Pulmonary artery endothelial cell (primary cell): ENCODE results near the gene MZB1. TPM values are rescaled to one million over a fixed set of nuclear protein-coding genes. Genes with fewer than 3 reads are reported as not detected.
"Not testable (repeated sequence)": the region's sequence is repeated elsewhere in the genome, so short reads cannot be mapped to it uniquely, and the experiment has no call there.

Source experiments
- DNase-seq: peaks from one replicate; pipeline ENCODE4 v3.0.0-alpha.2; 2011; ENCODE audit warnings: low read depth, low spot score
- total RNA-seq: library from RNA; depleted of rRNA; stranded (reverse); fragments of >200 nt; gene quantifications from 2 replicates; pipeline ENCODE4 v1.2.3, GENCODE V29; 2014

The MZB1 gene
- total RNA-seq, 1 donor from 2014 or later = not detected

- no peak for DNase-seq
These were observed 21.5 kb upstream of the MZB1 start for GRCh38 chr5:139410993-139411828.

GRCh38 chr5:139410121-139410992 is 20.6 kb upstream of the MZB1 start:
- no peak for DNase-seq

GRCh38 chr5:139409116-139409515 is 19.4 kb upstream of the MZB1 start:
- not testable (repeated sequence) for DNase-seq

DNA sequence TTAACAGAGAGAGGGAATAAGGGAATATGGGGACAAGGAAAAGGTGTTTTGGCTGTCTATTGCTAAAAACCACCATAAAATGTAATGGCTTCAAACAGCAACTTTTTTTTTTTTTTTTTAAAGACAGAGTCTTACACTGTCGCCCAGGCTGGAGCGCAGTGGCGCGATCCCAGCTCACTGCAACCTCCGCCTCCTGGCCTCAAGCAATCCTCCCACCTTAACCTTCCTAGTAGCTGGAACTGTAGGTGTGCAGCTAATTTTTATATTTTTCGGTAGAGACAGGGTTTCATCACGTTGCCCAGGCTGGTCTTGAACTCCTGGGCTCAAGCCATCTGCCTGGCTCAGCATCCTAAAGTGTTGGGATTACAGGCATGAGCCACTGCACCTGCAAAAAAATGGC is 18.5 kb upstream of the MZB1 start:
- DNase-seq = no peak

DNA sequence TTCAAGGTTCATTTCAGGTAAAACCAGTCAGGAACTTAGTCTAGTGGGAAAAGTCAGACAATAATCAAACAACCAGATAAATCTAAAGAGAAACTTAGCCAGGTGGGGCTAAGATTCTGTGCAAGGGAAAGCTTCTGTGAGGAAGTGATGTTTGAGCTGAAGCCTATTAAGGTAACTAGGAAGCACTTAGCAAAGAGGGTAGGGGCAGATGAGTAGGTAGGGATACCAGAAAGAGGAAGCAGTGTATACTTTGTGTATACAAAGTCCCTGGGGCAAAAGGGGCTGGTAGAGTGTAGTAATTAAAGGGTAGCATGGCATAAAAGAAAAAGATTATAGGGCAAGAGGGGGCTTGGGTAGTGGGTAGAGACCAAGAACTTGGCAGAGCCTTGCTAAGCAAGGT is 17.8 kb upstream of the MZB1 start:
- no peak for DNase-seq

GRCh38 chr5:139406963-139407362 is 17.2 kb upstream of the MZB1 start:
- no peak for DNase-seq

DNA sequence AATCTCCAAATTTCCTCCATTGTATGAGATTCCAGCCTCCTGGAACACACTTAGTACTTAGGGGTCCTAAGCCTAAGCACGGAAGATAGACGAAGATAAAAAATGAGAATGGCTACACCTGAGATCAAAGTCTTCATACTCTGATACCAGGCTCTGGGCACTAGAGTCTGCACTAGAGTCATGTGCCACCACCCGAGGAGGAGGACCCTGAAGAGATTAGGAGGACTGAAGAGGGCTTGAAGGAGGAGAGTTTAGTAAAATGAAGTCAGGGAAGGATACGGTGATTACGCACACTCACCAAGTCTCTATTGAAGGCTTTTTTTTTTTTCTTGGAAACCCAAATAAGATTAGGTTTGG is 14.7 kb upstream of the MZB1 start:
- DNase-seq = no peak

DNA sequence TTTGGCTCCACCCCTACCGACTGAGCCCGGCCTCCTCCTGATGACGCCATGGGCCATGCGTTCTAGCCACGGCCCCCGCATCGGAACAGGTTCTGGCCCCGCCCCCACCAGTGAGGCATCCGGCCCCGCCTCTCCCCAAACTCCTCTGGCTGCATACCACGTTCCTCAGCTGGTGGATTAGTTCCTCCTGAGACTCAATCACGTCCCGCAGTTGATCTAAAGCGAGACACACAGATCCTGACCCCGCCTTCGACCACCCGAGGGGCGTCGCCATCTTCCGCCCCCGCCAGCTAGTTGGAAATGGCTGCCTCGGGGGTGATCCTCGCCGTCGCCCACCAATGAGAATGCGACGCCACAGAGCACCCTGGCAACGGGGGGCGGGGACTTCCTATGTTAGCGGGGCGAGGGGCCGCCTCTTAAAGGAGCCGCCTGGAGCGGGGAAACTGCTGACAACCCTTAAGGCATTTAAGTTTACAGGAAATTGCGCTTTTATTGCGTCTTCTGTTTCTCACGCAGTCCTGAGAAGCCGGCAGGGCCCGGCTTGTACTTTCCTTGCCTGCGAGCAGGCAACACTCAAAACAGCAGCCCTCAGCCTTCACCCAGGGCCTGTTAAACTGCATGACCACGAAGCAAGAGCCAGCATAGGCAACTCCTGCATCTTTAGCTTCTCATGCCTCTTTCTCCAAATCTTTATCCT is 14.2 kb upstream of the MZB1 start, which contains the start of gene SPATA24:
Gene SPATA24, minus strand, starts transcription at position 303 of the 697 bp plus-strand sequence. Its CDS starts 29 bp downstream, at position 274.
- peak; percentile 89 for DNase-seq

GRCh38 chr5:139403418-139403786 is 13.7 kb upstream of the MZB1 start:
- no peak for DNase-seq

DNA sequence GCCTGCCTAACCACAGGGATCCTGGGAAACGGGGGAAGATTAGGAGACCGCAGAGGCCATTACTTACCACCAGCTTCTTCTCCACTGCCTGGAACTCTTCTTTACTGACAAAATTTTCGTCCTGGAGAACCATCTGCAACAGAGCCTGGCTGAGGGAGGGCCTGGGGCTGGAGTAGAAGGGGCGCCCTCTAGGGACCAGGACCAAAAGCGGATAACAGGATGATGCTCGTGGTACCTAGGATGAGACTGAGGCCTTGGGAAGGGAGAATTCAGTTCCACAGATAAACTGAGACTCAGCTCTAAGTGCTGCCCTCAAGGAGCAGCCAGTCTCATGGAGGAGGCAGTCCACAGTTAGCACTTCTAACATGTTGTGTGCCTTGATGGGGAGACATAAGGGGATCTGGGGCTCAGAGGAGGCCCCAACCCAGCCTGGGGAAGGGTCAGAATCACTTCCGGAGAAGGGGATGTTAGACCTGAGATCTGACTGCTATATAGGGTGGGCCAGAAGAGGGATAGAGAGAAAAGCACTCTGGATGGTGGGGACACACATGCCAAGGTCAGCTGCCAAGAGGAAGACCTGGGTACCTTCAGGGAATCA is 12.9 kb upstream of the MZB1 start:
- no peak for DNase-seq

DNA sequence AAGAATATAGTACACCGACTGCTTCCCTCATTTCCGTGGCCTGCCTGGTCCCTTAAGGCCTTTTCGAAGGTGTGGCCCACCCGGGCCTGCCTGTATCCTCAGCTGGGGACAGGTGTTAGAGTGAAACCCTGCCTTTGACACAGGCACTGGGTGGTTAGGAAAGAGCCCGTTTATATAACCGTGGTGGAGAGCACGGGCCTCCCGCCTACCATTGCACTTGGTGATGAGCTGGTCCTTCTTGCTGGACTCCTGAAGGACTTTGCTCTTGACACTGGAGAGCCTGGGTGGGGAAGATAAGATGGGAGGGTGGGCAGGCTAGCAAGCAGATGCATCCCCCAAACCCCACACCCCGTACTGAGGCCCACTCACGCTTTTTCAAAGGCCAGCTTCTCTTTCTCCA is 11.8 kb upstream of the MZB1 start:
- no peak for DNase-seq

DNA sequence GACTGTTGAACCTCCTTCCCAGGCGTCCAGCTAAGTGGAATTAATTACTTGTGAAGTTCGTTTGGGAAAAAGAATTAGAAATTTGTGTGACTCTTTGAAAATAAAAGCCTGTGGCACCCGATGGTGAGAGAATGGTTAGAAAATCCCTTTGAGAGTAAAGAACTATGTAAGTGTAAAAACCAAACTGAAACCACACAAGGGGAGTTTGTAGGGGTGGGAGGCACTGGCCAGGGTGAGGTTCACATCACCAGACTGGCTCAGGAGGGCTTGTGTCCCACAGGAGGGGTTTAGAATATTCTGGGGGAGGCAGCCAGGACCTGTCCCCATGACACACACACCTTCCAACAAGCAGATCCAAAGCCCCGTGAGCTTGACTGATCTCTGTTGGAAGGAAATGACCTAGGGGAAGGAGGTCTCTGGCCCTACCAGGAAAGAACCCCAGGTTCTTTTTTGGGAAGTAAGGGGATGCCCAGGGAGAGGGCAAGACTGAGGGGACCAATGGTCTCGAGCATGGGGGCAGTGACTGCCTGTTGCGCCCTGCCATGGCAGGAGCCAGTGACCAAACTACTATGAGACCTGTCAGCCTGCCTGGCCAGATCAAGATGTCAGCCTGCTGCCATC is 9.9 kb upstream of the MZB1 start:
- no peak for DNase-seq

- no peak for DNase-seq
These were observed 8.2 kb upstream of the MZB1 start for GRCh38 chr5:139397921-139398320.

- DNase-seq = no peak
These were observed 7.0 kb upstream of the MZB1 start for GRCh38 chr5:139396691-139397090.

GRCh38 chr5:139395844-139396640 is 6.3 kb upstream of the MZB1 start:
- no peak for DNase-seq

DNA sequence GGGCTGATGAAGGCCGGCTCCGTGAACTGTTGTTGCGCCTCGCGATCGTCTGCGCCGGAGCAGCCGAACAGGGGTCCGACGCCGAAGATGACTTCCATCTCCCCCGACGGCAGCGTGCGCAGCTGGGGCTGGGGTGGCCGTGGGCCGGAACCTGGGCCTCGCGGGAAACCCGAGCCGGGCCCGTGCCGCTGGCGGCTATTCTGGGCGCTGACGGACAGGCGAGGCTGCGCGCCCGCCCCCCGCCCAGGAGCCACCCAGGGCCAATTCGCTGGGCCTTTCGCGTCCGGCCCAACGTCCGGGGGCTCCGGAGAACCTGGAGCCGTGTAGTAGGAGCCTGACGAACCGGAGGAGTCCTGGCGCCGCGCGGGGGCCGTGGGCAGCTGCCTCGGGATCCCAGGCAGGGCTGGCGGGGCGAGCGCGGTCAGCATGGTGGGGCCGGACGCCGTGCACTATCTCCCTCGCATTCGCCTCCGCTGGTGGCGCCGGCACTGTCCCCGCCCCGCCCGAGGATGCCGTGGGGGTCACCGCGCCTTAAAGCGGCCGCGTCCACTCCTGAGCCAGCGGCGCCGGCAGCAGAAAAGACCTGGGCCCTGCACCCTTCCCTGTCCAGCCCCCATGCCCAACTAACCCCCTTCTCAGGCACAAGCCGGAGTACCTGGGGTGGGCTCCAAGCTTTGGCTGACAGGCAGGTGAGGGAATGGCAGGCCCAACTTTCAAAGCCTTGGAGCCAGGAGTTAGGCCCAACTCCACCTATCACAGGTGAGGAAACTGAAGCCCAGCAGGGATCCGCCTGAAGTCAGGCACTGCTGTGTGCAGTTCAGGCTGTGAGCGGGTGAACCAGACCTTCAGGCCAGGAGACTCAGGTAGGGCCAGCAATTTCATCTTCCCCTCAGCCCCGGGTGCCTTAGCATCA is 5.2 kb upstream of the MZB1 start, which contains the start of gene PROB1:
Gene PROB1, minus strand, starts transcription at position 451 of the 913 bp plus-strand sequence. Its CDS starts 23 bp downstream, at position 428.
- no peak for DNase-seq

GRCh38 chr5:139394123-139394653 is 4.5 kb upstream of the MZB1 start:
- no peak for DNase-seq

DNA sequence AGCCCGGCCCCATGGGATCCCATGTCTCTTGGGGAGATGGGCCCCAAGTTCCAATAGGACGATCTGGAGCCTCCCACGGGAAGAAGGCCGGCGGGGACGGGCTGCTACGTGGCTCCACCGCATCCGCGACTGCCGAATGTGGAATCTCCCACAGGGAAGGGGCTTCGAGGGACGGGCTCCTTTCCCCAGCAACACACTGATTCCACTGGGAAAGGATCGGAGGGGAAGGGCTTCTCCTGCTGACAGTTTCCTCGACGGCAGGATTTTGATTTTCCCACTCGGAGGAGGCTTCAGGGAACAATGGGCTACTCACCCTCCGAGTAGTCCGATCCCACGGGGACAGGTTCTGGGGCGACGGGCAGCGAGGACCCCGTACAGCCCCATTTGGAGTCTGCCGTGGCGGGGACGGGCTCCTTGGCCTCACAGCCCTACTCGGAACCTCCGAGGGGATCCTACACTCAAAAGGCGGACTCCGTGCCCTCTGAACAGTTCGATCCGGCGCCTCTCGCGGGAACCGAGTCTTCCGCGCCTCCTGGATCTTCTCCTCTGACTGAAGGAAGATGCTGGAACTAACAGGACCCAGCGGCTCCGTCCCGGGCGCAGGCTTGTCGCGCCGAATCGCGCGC is 3.9 kb upstream of the MZB1 start:
- DNase-seq = no peak
